Muscle layer of colon (tissue), 2 donors: ENCODE data around the gene KIF6.

ENCODE experiments used
- H3K27ac ChIP-seq: one replicate; pipeline ENCODE4 v1.7.0; 2013; ENCODE audit warnings: low read depth, mild to moderate bottlenecking, low read length, moderate library complexity
- H3K27me3 ChIP-seq, 2 donors: one replicate each; pipeline ENCODE4 v1.7.0; 2013; ENCODE audit warnings: low read length in 2 of 2, mild to moderate bottlenecking in 2 of 2; ENCODE audit not compliant: insufficient read depth in 2 of 2, control insufficient read depth in 1 of 2
- H3K36me3 ChIP-seq: one replicate; pipeline ENCODE4 v1.7.0; 2013; ENCODE audit warnings: mild to moderate bottlenecking, low read length; ENCODE audit not compliant: insufficient read depth
- H3K4me1 ChIP-seq: one replicate; pipeline ENCODE4 v1.7.0; 2013; ENCODE audit warnings: mild to moderate bottlenecking, low read length; ENCODE audit not compliant: insufficient read depth
- H3K4me3 ChIP-seq, 2 donors: one replicate each; pipeline ENCODE4 v1.7.0; 2013; ENCODE audit warnings: low read length in 2 of 2, low read depth in 1 of 2, mild to moderate bottlenecking in 1 of 2, moderate library complexity in 1 of 2
- H3K9ac ChIP-seq: one replicate; pipeline ENCODE4 v1.7.0; 2013; ENCODE audit warnings: low read length
- H3K9me3 ChIP-seq: one replicate; pipeline ENCODE4 v1.7.0; 2013; ENCODE audit warnings: mild to moderate bottlenecking, low read length
- donor health status: abdominal sarcoma.
- donor health status: Adenocarcinoma of cecum.

Gene KIF6

DNA sequence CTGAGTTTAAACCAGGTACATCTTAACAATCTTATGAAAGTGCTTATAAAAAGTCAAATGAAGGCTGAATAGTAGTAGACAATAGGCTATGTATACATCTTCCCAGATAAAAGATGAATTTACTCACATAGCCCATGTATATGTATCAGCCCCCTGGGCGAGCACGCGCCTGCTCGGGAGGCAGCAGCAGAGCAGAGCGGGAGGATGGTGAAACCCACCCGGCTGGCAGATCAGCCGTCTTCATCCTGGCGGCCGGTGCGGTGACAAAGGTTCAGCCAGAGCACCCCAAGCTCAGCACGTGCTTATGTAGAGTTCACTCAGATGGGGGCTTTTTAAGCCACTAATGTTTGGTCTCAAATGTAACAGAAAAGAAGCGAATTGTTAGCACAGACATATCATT, 184.8 kb downstream of the KIF6 start:
- peaks cover 15% of the 10 kb centered on the region for H3K4me1 ChIP-seq
- no peak overlapping the region for H3K9ac ChIP-seq
- H3K4me3 ChIP-seq = no peak overlapping the region
- H3K36me3 ChIP-seq = no peaks in the 10 kb centered on the region
- no peak overlapping the region for H3K27ac ChIP-seq
- no peaks in the 10 kb centered on the region for H3K27me3 ChIP-seq
- H3K9me3 ChIP-seq = no peaks in the 10 kb centered on the region

DNA sequence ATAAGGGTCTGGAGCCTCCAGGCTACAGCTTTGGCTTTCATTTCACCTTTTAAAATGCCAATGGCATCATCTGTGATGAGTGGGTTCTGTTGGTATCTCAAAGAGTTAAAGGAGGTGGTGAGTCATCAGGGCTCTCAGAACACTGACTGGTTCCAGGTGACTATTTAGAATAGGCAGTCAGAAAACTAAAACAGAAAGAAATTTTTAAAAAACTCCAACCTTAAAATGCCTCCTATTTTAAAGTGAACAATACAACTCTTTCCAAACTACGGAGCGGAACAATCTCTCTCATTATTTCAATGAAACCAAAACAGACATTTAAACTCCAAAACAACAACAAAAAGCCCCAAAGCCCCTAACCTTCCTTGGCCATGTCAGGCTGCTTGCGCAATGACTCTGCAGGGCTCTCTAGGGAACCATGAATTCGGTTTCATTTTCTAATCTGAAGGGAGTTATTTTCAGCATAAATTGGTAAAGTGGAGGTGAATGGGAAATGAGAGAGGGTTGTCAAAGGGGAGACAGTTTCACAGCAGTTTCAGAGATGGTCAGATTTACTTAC, 194.9 kb downstream of the KIF6 start:
- Histone ChIP-seq H3K4me1 (no peaks in the 10 kb centered on the region), H3K9me3 (no peaks in the 10 kb centered on the region), H3K9ac (no peak overlapping the region), H3K27me3 (no peaks in the 10 kb centered on the region), H3K36me3 (no peaks in the 10 kb centered on the region), H3K4me3 (peak overlapping the region in 1 of 2 donors; percentile 7), H3K27ac (peak overlapping the region; percentile 22)

DNA sequence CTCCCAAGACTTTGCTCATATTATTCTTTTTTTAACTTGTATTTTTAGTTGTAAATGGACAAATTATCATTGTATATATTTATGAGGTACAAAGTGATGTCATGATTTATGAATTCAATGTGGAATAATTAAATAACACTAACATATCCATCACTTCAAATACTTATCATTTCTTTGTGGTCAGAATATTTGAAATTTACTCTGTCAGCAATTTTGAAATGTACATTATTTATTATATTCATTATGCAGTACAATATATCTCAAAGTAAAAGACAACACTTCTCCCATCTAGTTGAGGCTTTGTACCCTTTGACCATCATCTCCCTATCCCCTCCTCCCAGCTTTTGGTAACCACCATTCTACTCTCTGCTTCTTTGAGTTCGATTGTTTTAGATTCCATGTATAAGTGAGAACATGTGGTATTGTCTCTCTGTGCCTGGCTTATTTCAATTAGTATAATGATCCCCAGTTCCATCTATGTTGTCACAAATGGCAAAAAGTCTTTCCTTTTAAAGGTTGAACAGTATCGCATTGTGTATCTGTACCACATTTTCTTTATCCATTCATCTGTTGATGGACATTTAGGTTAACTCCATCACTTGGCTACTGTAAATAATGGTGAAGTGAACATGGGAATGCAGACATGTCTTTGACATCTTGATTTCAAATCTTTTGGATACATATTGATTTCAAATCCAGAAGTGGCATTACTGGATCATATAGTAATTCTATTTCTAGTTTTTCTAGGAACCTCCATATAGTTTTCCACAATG, 197.2 kb downstream of the KIF6 start:
- no peak overlapping the region for H3K27ac ChIP-seq
- H3K4me3 ChIP-seq = no peak overlapping the region
- no peak overlapping the region for H3K9ac ChIP-seq
- H3K27me3 ChIP-seq = no peaks in the 10 kb centered on the region
- no peaks in the 10 kb centered on the region for H3K36me3 ChIP-seq
- no peaks in the 10 kb centered on the region for H3K9me3 ChIP-seq
- H3K4me1 ChIP-seq = no peaks in the 10 kb centered on the region

DNA sequence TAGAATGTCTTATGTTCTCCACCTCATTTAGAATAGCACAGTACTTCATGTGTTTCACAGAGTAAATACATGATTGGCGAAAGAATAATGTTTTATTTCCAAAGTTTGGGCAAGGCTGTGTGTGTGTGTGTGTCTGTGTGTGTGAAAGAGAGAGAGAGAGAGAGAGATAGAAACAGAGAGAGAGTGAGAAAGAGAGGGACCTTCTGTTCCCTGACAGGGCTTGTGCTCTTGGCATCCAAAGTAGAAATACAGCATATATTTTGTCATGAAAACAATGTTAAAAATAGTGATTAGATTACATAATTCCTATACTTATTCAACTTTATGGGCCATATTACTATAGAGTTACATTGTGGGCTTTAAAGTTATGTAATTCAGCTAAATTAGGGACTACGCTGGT, 201.2 kb downstream of the KIF6 start:
- no peaks in the 10 kb centered on the region for H3K4me1 ChIP-seq
- H3K27ac ChIP-seq = no peak overlapping the region
- no peaks in the 10 kb centered on the region for H3K36me3 ChIP-seq

DNA sequence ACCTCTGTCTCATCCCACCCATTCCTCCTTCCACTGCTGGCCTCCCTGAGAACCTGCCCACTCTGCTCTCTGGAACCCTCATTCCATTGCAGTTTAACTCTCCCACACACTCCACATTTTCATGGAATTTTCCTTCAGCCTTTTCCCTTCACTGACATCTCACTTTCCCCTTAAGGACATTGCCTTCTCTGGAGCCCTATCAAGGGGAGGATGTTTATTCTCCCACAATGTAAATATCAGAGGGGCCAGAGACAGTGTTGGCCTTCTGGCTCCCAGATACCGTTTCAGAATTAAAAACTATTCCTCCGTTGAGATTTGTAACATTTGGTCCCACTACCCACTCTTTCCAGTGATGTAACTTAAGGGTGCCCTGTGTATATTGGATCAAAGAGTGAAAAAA, 203.2 kb downstream of the KIF6 start:
- Histone ChIP-seq H3K36me3 (no peaks in the 10 kb centered on the region), H3K4me1 (peaks cover 8% of the 10 kb centered on the region), H3K9me3 (no peaks in the 10 kb centered on the region), H3K9ac (no peak overlapping the region), H3K4me3 (no peak overlapping the region), H3K27me3 (no peaks in the 10 kb centered on the region), H3K27ac (no peak overlapping the region)

More for the DNA sequence above, 201.2 kb downstream of the KIF6 start:
- Histone ChIP-seq H3K9me3 (no peaks in the 10 kb centered on the region), H3K27me3 (no peaks in the 10 kb centered on the region), H3K9ac (no peak overlapping the region), H3K4me3 (no peak overlapping the region)

DNA sequence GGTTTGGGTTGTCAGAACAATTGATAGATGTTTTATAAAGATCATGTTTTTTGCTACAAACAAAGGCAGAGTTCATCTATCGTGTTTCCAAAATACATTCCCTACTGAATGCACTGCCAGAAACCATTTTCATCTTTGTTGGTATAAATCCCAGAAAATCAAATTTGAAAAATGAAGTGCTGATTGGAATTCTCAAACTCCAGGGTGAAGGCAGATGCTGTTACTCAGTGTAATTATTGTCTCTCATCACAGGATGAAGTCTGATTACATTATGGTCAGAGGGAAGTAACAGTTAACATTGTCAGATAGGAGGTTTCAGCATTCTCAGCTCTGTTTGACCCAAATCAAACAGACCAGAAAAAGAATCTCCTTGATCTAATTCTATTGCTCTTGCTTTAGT, 204.3 kb downstream of the KIF6 start:
- H3K36me3 ChIP-seq = no peaks in the 10 kb centered on the region
- H3K9ac ChIP-seq = no peak overlapping the region
- no peak overlapping the region for H3K4me3 ChIP-seq
- peaks cover 8% of the 10 kb centered on the region for H3K4me1 ChIP-seq
- no peaks in the 10 kb centered on the region for H3K27me3 ChIP-seq
- H3K27ac ChIP-seq = no peak overlapping the region
- H3K9me3 ChIP-seq = no peaks in the 10 kb centered on the region

DNA sequence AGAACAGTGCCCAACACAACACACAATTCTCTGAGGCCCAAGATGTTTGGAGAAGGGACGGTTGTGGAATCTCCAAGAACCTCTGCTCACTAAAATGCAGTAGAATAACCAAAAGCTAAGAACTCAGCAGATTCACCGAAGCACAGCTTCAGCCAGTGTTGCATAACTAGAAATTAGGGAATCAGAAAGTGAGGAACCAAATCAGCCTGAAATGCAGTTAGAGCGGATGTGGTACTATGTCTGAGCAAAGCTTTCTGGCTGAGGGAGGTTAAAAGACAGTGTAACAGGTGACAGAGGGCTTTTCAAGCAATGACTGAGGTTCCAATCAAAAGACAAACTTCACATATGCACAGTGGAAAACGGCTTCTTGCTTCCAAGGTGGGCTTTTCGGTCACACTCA, 204.8 kb downstream of the KIF6 start:
- H3K27me3 ChIP-seq = no peaks in the 10 kb centered on the region
- peaks cover 8% of the 10 kb centered on the region for H3K4me1 ChIP-seq
- H3K36me3 ChIP-seq = no peaks in the 10 kb centered on the region
- no peaks in the 10 kb centered on the region for H3K9me3 ChIP-seq
- H3K27ac ChIP-seq = no peak overlapping the region
- H3K4me3 ChIP-seq = no peak overlapping the region
- H3K9ac ChIP-seq = no peak overlapping the region

DNA sequence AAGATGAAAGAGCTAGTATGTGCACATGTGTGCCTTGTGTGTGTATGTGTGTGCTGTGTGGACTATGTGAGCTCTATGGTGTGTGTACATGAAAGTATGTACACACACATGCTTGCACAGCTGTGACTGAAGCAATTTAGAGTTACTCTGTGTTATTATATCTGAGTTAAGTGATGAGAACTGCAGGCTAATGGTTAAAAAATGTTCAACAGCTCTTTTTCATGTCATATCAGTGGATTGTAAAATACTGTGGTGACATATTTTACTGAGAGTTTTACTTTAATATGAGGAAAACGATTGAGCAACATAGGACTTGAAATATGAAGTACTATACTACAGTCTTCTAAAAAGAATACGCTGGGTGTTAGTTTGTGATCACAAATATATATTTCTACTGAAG, 207.0 kb downstream of the KIF6 start:
- Histone ChIP-seq H3K4me1 (peaks cover 8% of the 10 kb centered on the region), H3K9ac (no peak overlapping the region), H3K27me3 (no peaks in the 10 kb centered on the region), H3K4me3 (no peak overlapping the region), H3K27ac (peak overlapping the region; percentile 17), H3K36me3 (no peaks in the 10 kb centered on the region), H3K9me3 (no peaks in the 10 kb centered on the region)

DNA sequence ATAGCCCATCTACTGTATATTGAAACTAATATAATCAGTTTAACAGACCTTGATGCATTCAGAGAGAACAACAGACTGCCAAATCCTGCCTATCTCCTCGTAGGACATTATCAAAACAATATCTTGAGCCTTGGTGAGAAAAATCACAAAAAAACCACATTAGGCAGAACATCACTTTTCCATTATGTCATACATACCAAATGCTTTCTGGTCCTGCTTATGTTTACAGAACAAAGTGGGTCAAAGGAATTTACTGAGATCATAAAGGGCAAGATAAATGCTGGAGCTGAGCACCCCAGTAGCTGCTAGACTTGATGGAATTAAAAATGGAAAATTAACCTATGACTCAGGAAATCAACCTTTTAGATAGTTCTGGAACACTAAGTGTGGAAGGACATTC, 207.5 kb downstream of the KIF6 start:
- no peaks in the 10 kb centered on the region for H3K9me3 ChIP-seq
- no peaks in the 10 kb centered on the region for H3K36me3 ChIP-seq
- H3K27ac ChIP-seq = no peak overlapping the region
- no peaks in the 10 kb centered on the region for H3K27me3 ChIP-seq
- peaks cover 8% of the 10 kb centered on the region for H3K4me1 ChIP-seq
- no peak overlapping the region for H3K4me3 ChIP-seq
- no peak overlapping the region for H3K9ac ChIP-seq

DNA sequence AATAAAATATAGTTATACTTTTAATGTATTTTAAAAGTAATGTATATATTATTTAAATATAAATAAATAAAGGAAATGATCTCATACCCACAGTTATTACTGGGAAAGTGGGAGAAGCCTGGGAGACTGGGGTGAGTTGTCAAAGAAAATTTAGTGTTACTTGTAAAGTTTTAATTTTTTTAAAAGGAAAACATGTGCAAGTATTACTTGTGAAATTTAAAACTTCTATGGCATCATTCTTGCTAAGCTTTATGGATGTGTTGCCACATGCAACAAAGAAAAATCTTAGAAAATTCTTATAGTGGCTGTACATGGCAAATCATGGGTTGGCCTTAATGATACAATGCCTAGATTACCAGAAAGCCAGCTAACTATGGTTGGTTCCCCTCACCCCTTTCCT, 208.7 kb downstream of the KIF6 start:
- Histone ChIP-seq H3K4me1 (peaks cover 8% of the 10 kb centered on the region), H3K27me3 (no peaks in the 10 kb centered on the region), H3K36me3 (no peaks in the 10 kb centered on the region), H3K27ac (no peak overlapping the region), H3K9ac (no peak overlapping the region), H3K4me3 (no peak overlapping the region), H3K9me3 (no peaks in the 10 kb centered on the region)

DNA sequence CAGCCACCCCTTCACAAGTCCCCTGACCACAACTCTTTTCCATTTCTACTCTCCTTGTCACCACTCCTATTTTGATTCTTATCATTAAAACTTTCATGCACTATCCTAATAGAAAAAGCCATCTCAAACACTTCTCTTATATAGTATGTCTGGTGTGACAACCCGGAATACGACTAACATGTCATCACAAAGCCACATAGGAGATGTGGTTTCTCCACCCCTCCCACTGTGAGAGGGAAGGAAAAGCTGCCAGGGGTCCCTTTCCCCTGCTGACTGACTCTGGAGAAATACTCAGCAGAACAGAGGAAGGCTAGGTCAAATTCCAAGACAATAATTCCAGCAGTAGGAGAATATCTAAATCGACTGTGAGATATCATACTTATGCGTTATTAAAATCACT, 209.7 kb downstream of the KIF6 start:
- peaks cover 8% of the 10 kb centered on the region for H3K4me1 ChIP-seq
- H3K9me3 ChIP-seq = no peaks in the 10 kb centered on the region
- H3K27ac ChIP-seq = no peak overlapping the region
- H3K36me3 ChIP-seq = no peaks in the 10 kb centered on the region
- no peaks in the 10 kb centered on the region for H3K27me3 ChIP-seq
- H3K4me3 ChIP-seq = no peak overlapping the region
- no peak overlapping the region for H3K9ac ChIP-seq

DNA sequence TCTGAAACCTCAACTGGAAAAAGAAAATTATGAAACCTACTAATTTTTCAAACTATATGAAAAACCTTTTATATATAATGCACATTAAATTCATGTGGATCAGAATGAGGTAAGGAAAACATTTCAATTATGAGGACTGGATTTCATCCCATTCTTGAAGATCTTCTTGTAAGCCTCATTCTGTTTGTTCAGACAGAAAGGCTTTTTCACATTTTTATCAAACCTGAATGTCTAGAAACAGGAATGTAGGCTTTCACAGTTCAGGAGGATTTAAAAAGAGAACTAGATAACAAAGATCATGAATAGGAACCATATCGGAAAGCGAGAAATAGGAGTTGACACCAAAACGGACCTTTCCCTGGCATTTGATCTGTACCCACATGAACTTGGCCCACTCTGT, 210.2 kb downstream of the KIF6 start:
- Histone ChIP-seq H3K27me3 (no peaks in the 10 kb centered on the region), H3K4me3 (no peak overlapping the region), H3K27ac (no peak overlapping the region), H3K4me1 (peaks cover 8% of the 10 kb centered on the region), H3K9me3 (no peaks in the 10 kb centered on the region), H3K36me3 (no peaks in the 10 kb centered on the region), H3K9ac (no peak overlapping the region)
